GM12873 (cell line): ENCODE data around the gene CTXN1.

Experiments used
- CTCF ChIP-seq: IDR thresholded peaks from 2 replicates; pipeline ENCODE4 v1.5.1; 2012; ENCODE audit warnings: low read depth, mild to moderate bottlenecking, moderate library complexity, low read length, control low read depth; ENCODE audit not compliant: insufficient read depth; ENCODE audit errors: missing control alignments

Gene CTXN1

GRCh38 chr19:7926021-7926726, at the start of gene CTXN1:
Gene CTXN1 (minus strand): TSS chr19:7926135. CDS start chr19:7925538, 597 bp downstream.
- no peak for TF ChIP-seq CTCF

GRCh38 chr19:7975037-7975436, 49.1 kb upstream of the CTXN1 start:
- no peak for TF ChIP-seq CTCF

- no peak for TF ChIP-seq CTCF
Observed at GRCh38 chr19:7973883-7974282, 47.9 kb upstream of the CTXN1 start.

GRCh38 chr19:7971553-7972520, 45.9 kb upstream of the CTXN1 start:
- no peak for TF ChIP-seq CTCF

- TF ChIP-seq CTCF: peak; percentile 82
Observed at GRCh38 chr19:7970716-7971448, 44.9 kb upstream of the CTXN1 start.

- TF ChIP-seq CTCF: no peak
Observed at GRCh38 chr19:7969555-7969939, 43.6 kb upstream of the CTXN1 start.
